ENCODE measurements around the gene C9orf57.
"Not testable (repeated sequence)": the region's sequence is repeated elsewhere in the genome, so short reads cannot be mapped to it uniquely, and the experiment has no call there.

C9orf57 gene

GRCh38 chr9:72022841-72023240, 37.6 kb downstream of the C9orf57 start:
- no peak for DNase-seq

GRCh38 chr9:72013292-72013760, 47.1 kb downstream of the C9orf57 start:
- DNase-seq = no peak

- no peak for DNase-seq
These were observed 47.8 kb downstream of the C9orf57 start for GRCh38 chr9:72012646-72013045.

- DNase-seq = not testable (repeated sequence)
These were observed 52.7 kb downstream of the C9orf57 start for GRCh38 chr9:72007726-72008125.

- no peak for DNase-seq
These were observed 53.9 kb downstream of the C9orf57 start for GRCh38 chr9:72006501-72006900.

GRCh38 chr9:72005451-72005850, 55.0 kb downstream of the C9orf57 start:
- no peak for DNase-seq

All from femur (tissue), 1 donor.